B cell (primary cell): ENCODE data around the gene EID2.

Experiments used
- EZH2 ChIP-seq: IDR thresholded peaks from 2 replicates; pipeline ENCODE4 v1.6.1; 2012; ENCODE audit warnings: borderline replicate concordance, low read depth, mild to moderate bottlenecking, moderate library complexity, low read length; ENCODE audit not compliant: insufficient read depth, poor library complexity, severe bottlenecking
- TF ChIP-seq, protein P1 (sequence below): fragments of 200-600 bp; IDR thresholded peaks from one replicate; pipeline ENCODE4 v1.8.0; 2022; ENCODE audit warnings: antibody characterized with exemption, mild to moderate bottlenecking

DNA sequence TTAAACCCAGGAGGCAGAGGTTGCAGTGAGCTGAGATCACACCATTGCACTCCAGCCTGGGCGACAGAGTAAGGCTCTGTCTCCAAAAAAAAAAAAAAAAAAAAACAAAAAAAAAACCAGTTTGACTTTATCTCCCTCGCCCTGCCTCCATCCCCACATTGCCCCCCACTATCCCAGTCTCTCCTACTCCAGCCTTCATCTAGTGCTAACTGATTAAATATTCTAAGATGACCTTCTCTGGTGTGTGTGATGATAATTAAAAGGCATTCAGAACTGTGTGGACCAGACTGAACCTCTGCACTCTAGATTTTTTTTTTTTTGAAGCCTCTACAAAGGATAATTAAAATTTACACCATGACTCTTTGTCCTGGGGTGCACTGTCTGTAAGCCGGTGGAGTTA is 47.2 kb downstream of the EID2 start:
- TF ChIP-seq, protein P1, sequence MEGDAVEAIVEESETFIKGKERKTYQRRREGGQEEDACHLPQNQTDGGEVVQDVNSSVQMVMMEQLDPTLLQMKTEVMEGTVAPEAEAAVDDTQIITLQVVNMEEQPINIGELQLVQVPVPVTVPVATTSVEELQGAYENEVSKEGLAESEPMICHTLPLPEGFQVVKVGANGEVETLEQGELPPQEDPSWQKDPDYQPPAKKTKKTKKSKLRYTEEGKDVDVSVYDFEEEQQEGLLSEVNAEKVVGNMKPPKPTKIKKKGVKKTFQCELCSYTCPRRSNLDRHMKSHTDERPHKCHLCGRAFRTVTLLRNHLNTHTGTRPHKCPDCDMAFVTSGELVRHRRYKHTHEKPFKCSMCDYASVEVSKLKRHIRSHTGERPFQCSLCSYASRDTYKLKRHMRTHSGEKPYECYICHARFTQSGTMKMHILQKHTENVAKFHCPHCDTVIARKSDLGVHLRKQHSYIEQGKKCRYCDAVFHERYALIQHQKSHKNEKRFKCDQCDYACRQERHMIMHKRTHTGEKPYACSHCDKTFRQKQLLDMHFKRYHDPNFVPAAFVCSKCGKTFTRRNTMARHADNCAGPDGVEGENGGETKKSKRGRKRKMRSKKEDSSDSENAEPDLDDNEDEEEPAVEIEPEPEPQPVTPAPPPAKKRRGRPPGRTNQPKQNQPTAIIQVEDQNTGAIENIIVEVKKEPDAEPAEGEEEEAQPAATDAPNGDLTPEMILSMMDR, result no peak
- no peak for TF ChIP-seq EZH2
